Stimulated activated naive CD8-positive, alpha-beta T cell treated with anti-CD3 and anti-CD28 coated beads, Interleukin-15, Interleukin-2, amounts not matched to agents 100 U/mL and 50 U/mL, for 24 hours (primary cell): Measurements from ENCODE around the gene PLAAT4.

Source experiments
- ATAC-seq: fragments of 150-1000 bp; cut with Tn5 transposase; one replicate; pipeline ENCODE4 v1.10.0; 2021
- DNase-seq: peaks from one replicate; pipeline ENCODE4 v3.0.0; 2021

PLAAT4 gene

DNA sequence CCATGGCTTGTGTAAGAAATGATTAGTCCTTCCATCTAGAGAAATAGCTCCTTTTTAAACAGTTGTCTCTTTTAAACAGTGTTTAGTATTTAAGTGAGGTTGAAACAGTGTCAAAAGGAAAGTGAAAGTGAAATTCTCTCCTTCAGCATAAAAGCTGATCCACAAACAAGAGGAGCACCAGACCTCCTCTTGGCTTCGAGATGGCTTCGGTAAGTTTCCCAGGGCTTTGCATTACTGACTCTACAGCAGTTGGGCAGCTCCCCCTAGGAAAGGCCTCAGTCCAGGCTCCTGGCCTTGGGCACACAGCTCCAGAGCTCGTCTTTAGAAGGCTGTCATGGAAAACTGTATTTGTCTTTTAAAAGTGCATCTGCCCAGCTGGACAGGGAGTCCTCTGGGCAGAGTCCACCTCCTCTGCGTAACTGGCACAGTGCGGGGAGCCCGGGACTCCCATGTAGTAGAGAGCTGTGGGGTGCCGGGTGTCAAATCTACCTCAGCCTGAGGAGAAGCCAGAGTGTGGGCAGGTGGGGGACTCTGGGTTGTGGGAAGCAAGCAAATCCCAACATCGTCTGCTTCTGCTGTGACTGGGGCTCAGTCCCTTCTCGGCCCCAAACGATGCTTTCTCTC is at the start of gene PLAAT4:
TSS of gene PLAAT4 (plus strand) at position 140 of the 624 bp plus-strand sequence. CDS start at position 201, 61 bp downstream.
- DNase-seq (peak; percentile 28), ATAC-seq (peak; percentile 33)

DNA sequence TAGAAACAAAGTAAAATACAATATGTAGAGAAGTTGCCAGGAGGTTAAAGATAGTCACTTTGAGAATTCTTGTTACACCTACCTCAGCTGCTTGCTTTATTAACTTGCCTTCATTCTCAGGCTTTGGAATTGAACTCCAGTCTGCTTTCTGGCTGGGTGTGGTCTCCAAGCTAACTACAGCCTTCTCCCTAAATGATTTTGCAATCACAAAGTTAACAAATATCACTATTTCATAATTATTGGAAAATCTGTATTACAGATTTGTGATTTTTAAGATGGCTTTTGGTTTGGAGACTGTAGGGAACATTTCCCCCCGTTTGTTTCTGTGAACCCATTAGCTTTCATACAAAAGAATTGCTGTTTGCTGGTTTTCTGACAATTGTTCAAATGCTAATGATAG is 47.8 kb upstream of the PLAAT4 start:
- ATAC-seq (no peak), DNase-seq (no peak)

- DNase-seq (no peak), ATAC-seq (no peak)
These were observed 46.7 kb upstream of the PLAAT4 start for GRCh38 chr11:63489879-63490278.

- peak; percentile 44 for DNase-seq
- ATAC-seq = peak; percentile 46
These were observed 45.9 kb upstream of the PLAAT4 start, which contains the start of gene PLAAT5 for GRCh38 chr11:63490551-63491239. TSS of gene PLAAT5 (minus strand) at chr11:63491167. CDS start at chr11:63491034, 133 bp downstream.

- ATAC-seq (no peak), DNase-seq (no peak)
These were observed 45.4 kb upstream of the PLAAT4 start for GRCh38 chr11:63491240-63491587.

DNA sequence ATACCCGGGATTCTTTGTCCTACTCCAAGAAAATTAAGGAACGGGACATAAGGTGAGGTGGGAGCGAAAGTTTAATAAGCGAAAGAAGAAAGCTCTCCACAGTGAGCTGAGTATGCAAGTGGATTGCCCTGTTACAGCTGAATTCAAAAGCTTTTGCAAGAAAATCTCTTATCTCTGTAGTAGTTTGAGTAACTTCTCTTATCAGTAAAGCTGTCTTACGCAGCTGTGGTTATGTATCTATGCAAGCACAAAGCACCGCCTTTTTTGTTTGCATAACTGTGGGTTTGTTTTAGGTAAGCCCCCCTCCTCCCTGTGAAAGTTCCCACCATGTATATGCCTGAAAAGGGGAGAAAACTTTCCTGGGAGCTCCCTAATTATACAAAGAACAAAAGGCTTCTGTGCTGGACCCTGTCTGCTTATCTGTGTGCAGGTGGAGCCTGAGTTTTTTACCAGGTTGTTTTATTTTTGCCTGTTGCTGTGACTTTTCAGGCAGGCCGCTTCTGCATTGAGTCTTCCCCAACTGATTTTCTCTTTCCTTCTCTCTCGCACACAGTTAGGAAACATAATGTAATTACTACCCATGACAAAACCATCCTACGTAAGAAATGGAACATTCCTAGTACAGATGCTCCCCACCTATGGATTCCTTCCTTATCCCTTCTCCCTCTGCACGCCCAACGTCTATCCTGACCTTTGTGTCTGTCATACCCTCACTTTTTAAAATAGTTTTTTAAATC is 44.8 kb upstream of the PLAAT4 start:
- DNase-seq = no peak
- ATAC-seq = no peak

- DNase-seq = no peak
- no peak for ATAC-seq
These were observed 44.2 kb upstream of the PLAAT4 start for GRCh38 chr11:63492441-63492840.

- no peak for ATAC-seq
These were observed 43.5 kb upstream of the PLAAT4 start for GRCh38 chr11:63493127-63493526.

DNA sequence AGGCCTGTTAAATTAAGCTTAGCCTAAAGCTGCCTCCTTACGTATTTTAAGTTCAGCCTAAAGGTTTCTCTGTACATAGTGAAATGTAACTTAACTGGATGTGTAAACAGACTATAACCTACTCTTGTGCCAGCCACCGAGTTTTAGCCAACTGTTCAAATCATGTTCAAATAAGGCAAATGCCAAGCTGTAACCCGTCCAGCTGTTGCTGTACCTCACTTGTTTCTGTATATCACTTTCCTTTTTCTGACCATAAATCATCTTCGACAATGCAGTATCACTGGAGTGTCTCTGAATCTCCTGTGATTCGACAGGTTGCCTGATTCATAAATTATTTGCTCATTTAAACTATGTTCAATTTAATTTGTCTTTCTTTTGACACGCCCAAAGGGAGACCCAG is 41.6 kb upstream of the PLAAT4 start:
- no peak for ATAC-seq
- DNase-seq = no peak

More at GRCh38 chr11:63493127-63493526, 43.5 kb upstream of the PLAAT4 start:
- DNase-seq = no peak

- DNase-seq (no peak), ATAC-seq (no peak)
These were observed 36.7 kb upstream of the PLAAT4 start for GRCh38 chr11:63499874-63500273.

DNA sequence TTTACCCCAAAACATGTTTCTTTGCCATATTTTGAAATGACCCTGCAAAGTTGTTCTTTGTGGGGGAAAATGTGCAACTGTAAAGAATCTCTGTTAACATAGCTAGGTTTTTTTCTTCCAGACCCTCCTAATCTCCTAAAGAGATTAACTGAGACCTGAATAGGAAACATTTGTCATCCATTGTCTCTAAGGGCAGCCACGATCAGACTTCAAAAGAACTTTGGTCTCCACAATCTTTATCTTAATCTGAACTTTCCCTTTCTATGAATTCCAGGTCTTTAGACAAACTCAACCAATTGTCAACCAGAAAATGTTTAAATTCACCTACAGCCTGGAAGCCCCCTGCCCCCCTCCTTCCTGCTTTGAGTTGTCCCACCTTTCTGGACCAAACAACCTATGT is 35.4 kb upstream of the PLAAT4 start:
- no peak for DNase-seq
- ATAC-seq = no peak

- DNase-seq (no peak), ATAC-seq (no peak)
These were observed 34.3 kb upstream of the PLAAT4 start for GRCh38 chr11:63502252-63502820.

DNA sequence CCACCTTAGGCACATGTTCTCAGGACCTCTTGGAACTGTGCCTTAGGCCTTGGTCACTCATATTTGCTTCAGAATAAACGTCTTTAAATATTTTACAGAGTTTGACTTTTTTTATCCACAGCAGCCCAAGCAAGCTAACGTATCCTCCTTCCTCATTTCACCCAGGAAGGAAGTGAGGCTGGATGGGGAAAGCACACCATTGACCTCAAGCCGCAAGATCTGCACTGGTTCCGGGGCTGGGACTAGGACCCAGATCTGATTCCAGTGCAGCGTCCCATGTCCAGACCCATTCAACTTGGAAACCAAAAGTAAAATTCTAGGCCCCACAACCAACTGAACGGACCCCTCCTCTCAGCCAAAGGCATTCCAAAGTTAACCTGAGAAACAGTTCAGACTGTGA is 33.1 kb upstream of the PLAAT4 start:
- no peak for DNase-seq
- ATAC-seq = no peak

GRCh38 chr11:63504054-63504453 is 32.6 kb upstream of the PLAAT4 start:
- DNase-seq (no peak), ATAC-seq (no peak)

GRCh38 chr11:63504933-63505586 is 31.5 kb upstream of the PLAAT4 start:
- DNase-seq = no peak
- ATAC-seq = no peak

DNA sequence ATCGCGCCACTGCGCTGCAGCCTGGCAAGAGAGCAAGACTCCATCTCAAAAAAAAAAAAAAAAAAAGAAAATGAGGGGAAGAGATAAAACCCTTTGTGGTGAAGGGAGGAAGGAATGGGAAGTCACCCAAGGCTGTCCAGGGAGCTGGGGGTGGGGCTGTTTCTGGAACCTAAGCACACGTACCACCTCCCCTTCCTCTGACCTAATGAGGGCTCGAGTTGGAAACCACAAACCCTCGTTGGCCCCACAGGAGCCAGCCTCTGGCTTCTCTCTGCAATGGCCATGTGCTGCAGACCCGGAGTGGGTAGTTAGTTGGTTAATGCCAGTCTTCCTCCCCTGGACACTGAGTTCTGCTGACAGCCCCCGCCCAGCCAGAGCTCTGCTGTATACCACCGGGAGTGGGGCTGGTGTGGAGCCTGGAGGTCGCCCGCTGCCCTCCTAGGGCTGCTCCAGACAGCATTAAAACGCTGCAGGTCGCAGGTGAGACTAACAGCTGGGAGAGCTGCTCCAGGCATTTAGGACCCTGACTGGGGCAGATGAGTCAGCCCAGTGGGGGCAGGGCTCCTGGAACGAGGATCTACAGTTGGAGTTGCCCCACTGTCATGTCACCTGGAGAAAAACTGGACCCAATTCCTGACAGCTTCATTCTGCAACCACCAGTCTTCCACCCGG is 30.6 kb upstream of the PLAAT4 start, which contains the start of gene LGALS12:
TSS of gene LGALS12 (plus strand) at position 228 of the 672 bp plus-strand sequence. CDS start at position 603, 375 bp downstream.
- no peak for ATAC-seq
- DNase-seq = no peak

DNA sequence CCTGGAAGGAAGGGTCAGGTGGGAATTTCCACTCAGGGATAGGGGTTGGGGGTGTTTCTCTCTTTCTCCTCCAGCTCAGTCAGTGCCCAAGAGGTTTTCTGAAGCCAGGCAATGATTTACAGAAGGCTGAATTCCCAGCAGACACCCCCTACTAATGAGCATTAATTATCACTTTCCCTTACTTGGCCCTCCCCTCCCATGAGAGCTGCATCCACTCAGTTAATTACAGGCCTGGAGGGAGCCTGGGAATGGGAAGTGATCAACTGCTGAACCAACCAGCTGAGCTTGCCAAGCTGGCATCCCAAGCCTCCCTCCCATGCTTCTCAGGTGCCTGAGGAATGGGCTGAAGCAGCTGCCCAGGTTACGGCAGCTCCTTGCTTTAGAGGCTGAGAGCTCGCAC is 29.7 kb upstream of the PLAAT4 start:
- DNase-seq (no peak), ATAC-seq (no peak)

- DNase-seq (no peak), ATAC-seq (no peak)
These were observed 29.1 kb upstream of the PLAAT4 start for GRCh38 chr11:63507511-63507910.

GRCh38 chr11:63508009-63508408 is 28.6 kb upstream of the PLAAT4 start:
- no peak for DNase-seq
- peak; percentile 49 for ATAC-seq

DNA sequence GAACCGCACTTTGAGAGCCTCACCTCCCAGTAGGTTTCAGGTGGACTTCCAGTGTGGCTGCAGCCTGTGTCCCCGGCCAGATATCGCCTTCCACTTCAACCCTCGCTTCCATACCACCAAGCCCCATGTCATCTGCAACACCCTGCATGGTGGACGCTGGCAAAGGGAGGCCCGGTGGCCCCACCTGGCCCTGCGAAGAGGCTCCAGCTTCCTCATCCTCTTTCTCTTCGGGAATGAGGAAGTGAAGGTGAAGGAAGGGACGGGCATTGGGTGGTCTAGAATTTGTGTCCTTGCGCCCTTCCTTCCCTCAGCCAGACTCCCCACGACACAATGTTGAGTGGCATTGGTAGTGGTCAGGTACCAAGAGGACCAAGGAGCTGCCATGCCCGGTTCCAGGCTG is 27.9 kb upstream of the PLAAT4 start:
- no peak for ATAC-seq
- no peak for DNase-seq

DNA sequence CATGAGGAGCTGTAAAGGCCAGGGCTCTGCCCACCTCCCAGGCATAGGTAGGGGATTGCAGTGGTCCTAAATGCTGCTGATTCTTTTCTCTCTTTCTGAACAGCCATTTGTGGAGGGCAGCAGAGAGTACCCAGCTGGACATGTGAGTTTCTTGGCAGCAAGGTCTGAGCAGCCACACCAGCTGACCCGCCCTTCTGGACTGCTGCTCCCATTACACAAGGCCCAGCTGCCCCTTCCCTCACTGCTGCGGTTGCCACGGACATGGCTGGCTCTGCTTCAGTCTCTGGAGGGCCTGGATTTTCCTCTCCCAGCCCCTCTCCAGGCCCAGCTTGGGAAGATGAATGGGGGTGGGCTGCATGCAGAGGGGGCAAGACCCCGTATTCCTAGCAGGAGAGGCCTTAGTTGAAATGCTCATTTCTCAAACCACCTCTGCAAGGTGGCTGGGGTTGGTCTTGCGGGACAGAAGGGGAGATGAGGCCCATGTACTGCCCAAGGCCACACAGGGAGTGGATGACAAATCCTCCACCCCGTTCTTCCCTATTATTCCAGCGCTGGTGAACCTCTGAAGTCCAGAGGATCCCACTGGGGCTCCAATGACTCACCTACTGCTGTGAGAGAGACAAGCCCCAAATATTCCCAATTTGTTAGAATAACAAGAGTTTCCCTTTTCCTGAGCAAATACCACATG is 26.1 kb upstream of the PLAAT4 start:
- DNase-seq = no peak
- no peak for ATAC-seq
